ENCODE data around the gene SORCS1.

Gene SORCS1

DNA sequence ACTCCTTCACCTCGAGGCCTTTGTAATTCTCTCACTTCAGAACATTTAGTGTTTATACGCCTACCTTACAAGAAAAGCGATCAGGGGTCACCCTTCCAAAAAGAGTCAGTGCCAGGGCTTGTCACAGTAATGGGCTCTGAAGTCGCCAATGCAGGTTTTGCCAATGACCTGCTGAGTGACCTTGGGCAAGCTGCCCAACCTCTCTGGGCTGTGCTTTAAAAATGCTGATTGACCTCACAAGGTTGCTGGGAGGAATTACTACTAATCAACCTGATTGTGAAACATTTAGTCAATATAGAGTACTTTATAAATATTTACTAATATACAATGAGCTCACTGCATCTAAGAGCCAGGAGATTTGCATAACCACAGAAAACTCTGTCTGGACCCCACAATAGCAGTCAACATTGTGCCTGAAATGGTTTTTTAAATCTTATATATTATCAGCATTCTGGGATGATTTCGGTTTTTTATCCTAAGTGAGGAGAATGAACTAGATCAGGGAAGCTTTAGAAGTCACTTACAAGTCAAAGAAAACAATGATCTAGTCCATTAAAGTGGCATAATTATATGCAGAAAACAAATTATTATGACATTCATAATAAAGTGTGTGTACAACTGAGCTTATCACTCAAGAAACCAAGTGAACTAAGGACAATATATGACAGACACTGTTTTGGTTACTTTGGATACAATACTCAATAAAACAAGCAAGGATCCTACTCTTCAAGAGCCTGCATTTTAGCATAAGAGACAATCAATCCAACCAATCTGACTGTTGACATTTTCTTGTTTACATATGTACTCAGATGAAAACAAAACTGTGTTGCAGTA lies 290.5 kb downstream of the SORCS1 start:
- DNase-seq, result no peak

DNA sequence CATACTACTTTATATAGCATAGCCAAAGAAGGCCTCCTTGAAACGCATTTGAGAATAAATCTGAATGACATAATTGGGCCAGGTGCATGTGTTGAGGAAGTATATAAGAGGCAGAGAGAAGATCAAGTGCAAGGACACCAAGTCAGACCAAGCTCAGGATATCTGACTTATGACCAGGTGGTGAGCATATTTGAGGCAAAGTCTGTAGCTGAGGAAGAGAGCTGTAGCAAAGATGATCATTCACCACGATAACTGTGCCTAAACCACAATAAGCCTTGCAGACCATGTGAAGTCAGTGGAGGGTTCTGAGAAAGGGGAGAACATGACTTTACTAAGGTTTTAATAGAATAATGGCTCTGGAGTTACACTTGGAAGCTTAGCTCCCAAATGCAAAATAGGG lies 292.3 kb downstream of the SORCS1 start:
- DNase-seq, result no peak

DNA sequence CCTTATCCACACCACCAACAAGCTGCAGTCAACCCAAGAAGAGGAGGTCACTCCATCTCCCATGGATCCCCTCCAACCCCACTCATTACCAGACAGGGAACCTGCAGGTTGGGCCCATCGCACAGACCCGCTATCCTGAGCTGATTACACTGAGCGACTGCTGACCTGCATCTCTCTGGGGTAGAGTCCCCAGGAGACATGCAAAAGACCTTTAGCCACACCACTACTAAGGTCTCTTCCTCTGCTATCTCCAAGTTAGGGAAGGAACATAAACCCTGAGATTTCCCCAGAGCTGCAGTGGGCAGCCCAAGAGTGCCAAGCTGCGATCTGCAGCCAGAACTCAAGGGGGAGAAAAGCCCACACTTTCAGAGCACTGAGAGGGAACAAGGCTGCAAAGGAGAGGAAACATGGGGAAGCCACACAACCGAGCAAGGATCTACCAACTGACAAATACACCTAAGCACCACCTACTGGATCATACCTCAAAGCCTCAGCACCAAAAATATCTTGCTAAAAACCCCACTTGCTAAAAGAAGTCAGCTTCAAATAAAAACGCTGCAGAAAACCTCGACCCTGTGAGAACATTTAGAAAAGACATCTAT lies 298.2 kb downstream of the SORCS1 start:
- DNase-seq, result no peak

DNA sequence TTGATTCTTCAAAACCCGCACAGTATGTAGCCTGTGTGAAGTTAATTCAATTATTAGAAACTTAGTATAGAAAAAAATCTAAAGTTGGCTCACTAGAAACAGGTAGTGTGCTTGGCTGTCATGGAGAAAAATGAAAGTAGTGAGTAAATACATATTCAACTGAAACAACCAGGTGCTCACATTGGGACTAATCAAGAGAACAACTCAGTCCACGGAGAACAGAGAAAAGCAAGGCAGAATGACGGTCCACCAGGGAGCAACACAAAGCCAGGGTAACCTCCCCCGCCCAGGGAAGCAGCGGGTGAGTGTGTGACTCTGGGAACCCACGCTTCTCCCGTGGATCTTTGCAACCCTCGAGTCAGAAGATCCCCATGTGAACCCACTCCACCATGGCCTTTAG lies 300.5 kb downstream of the SORCS1 start:
- DNase-seq, result no peak

DNA sequence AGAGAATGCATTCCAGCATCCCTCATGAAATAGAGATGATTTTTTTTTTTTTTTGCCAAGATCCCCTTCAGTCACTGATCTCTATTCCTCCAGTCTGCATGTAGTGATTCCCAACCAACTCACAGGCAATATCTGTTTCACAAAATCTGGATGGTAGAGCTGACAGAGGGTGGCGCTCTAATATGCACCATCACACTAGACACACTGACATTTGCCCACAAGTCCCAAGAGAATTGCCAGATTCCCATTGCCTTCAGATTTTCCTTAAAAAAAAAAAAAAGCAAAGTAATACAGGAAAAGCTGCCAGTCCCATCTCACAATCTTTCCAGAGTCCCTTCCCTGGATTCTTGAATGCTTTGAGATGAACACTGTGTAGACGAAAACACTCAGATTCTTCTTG lies 301.0 kb downstream of the SORCS1 start:
- DNase-seq, result no peak

DNA sequence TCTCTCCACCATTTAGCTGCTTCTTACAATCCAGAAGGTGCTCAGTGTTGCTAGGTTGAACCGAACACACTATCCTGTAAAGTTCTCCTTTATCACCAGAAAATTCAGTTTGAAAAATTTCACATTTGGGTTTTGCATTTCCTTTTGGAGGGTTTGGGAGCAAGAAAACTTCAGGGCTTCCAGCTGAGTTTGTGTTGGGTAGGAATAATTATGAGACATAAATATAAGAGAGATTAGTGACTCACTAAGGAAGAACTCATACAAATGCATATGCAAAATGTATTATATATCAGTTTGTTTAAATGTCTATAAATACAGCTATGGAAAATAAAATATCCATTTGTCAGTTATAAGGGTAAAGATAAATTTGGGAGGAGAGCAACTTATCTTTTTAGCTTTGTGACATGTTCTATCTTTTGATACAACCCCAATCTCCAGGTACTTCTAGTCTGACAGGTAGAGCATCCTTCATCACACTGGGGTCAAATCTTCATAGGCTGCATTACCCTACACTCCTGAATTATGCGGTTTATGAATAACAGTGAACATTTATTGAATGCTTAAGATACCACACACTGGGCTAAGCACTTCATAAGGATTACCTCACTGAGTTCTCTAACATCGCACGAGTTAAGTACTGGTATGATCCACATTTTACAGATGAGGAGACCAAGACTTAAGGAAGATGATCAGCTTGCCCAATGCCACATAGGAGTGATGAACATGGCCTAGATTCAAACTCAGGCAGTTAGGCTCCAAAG lies 304.4 kb downstream of the SORCS1 start:
- no peak for DNase-seq

DNA sequence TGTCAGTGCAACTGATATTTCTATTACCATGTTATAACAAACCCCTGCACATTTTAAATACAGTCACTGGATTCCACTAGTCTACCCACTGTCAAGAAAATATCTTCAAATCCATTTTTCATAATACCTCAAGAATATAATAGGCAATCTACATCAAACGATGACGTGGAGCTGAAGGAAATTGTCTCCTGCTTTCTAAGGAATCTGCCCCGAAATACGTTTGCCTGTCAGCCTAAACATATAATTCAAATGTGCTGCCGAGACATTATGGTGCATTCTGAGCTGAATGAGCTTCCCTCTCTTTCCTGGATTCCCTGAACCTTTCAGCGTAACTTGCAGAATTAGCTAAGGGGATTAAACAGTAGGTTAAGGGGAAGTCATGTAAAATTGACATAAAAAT lies 306.8 kb downstream of the SORCS1 start:
- no peak for DNase-seq

DNA sequence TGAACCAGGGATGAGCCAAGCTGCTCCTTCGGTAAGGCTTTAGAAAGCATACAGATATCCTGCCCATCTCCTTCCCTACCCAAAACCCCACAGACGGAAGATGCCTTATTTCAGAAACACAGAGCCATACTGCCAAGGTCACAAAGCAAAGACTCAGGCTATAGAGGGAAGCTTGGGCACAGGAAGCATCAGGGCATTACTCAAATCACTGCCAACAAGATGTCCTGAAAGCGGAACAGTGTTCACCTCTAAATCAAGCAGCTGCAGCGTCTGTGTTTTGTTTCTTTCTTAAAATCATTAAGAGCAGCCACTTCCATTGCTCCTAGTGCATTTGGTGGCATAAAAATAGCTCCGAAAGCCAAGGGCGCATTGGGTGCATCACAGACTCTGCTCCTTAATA lies 307.3 kb downstream of the SORCS1 start:
- DNase-seq, result no peak

DNA sequence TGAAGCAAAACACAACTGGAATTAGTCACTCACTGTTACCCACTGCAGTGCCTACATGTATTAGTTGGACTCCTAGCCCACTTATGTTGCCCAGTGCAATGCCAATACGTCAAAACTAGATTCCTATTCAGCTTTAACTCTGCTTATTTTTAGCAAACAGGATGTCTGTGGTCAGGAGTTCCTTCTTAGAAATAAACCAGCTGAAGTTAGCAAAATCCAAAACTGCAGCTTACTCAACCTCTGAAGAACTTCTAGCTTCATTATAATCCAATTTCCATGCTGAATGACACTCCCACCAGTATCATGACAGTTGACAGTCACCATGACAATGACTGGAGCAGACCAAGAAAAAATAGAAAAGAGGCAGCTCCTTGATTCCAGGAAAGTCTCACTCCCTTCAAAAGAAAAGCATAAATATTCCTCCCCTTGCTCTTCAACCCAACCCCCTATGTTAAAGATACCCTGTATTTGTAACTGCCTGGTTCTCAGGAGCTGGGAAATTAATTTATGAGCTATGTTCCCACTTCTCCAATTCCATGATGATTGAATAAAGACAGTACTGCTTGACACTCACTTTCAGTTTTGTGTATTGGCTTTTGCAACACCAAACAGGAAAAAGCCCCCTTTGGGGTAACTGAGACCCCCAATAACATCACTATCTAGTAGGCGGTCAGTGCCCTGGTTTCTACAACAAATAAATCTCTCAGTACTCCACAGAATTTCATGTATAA lies 327.4 kb downstream of the SORCS1 start:
- DNase-seq, result no peak

DNA sequence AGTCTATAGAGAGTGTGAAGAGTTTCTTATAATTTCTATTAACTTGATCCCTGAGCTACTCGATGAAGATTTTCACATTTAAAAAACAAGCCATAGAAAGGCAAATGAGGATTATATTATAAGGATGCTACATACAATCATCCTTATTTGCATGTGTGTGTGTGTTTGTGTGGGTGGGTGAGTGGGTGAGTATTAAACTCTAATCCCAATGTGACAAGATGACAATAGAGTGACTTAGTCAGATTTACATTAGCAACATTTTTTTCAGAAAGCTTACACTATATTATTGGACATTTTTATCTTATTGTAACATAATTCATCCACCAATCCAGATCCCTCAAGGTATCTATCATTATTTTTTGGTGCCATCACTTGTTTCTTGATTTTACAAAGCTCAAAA lies 331.7 kb downstream of the SORCS1 start:
- no peak for DNase-seq

DNA sequence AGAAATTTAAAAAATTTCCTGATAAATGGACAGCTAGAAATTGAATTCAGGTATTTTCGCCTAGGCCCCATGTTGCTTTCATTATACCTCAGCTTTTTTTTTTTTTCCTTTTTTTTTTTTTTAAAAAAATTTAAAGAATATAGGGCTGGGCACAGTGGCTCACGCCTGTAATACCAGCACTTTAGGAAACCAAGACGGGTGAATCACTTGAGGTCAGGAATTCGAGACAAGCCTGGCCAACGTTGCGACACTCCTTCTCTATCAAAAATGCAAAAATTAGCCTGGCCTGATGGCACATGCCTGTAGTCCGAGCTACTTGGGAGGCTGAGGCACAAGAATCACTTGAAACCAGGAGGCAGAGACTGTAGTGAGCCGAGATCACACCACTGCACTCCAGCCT lies 334.0 kb downstream of the SORCS1 start:
- no peak for DNase-seq

DNA sequence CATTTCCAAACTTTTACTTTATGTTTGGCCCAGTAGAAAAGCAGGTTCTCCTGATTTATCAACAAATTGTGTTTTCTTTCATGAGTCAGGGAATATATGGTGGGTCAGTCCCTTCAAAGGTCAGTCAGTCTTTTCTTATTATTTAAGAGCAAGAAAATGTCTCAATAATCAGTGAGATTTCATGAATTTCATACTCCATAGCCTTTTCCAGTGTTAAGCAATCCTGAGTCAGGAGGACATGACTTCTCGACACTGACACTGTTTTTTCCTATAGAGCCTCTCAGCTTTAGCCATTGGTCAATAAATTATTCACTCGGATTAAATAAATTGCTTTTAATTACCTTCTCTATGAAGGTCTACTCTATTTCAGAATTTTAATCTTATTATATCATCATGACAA lies 334.5 kb downstream of the SORCS1 start:
- DNase-seq, result no peak

DNA sequence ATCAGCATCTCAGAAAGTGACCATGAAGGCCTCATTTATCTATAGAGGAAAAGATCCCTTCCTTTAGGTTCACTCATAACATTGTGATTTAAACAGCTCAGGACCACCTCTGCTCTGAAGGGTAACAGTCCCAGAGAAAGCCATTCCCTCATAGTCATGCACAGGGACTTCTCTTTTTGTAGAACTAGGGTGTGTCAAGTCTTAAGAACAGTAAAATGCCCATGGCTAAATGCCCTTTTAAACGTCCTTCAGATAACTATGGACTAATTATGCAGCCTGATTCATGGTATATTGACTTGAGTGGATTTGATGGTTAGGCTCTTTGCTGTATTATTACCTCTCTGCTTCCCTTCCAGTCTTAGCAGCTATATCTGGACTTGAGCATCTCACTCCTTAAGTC lies 337.8 kb downstream of the SORCS1 start:
- no peak for DNase-seq

DNA sequence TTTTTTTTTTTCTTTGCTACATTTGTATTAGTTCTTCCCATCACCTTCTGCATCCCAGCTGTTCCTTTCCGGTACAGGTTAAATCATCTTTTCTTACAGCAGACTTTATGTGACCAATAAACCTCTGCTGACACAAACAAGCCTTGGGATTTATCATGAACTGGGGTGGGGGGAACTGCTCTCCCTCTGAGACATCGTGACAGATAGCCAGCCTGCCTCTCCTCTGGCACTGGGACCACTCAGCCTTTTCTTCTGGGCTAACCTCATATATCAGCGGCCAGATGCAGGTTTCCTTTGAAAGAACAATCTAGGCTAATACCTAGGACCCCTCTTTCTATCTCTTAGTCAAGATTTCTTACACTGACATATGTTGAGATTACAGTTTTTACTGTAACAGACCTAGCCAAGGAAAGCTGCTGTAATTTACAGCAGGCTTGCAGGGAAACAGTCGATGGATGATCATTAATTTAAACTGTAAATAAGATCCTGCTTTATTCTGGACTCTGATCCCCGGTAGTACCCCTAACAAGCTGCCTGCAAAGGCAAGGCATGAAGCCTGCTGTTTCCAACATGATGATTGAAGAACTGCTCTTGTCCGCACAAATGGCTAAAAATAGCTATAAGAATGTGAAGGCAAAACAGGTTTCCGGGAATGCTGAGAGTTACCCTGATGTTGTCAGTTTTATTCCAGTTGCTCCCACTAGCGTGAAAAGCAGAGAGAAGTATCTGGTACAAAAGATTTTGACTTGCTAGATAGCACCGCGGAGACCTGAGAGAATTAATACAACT lies 338.7 kb downstream of the SORCS1 start:
- no peak for DNase-seq

DNA sequence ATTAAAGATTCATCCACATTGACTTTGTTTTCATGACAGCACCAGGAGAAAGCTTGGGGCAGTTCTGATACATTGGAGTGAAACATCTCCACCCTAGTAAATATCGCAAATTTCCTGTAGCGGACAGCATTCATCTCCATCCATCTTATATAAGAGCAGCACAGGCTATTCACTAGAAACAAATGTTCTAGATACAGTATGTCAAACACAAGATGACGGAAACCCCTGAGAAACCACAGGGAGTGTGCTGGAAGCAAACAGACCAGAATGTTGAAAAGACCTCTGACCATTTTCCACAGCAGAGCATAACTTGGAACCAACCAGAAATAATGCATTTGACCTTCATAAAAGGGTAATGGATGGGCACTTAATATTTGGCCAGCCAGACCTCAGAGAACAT lies 343.9 kb downstream of the SORCS1 start:
- no peak for DNase-seq

DNA sequence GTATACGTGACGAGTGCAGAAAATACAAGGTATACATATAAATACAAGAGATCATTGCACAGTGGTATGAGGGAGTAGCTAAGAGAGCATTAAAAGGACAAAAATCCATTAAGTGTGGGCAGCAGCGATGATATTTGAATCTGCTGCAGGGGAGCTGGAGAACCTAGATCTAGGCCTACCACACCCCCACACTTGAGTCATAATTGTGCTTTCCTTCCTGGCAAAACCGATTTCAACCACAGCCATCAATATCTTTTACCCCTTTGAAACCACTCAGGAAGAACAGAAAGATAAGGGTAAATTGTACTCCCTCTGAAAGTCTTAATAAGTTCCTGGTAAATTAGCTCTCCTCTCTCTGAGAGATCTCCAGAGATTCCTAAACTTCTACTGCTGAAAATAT lies 345.0 kb downstream of the SORCS1 start:
- no peak for DNase-seq

DNA sequence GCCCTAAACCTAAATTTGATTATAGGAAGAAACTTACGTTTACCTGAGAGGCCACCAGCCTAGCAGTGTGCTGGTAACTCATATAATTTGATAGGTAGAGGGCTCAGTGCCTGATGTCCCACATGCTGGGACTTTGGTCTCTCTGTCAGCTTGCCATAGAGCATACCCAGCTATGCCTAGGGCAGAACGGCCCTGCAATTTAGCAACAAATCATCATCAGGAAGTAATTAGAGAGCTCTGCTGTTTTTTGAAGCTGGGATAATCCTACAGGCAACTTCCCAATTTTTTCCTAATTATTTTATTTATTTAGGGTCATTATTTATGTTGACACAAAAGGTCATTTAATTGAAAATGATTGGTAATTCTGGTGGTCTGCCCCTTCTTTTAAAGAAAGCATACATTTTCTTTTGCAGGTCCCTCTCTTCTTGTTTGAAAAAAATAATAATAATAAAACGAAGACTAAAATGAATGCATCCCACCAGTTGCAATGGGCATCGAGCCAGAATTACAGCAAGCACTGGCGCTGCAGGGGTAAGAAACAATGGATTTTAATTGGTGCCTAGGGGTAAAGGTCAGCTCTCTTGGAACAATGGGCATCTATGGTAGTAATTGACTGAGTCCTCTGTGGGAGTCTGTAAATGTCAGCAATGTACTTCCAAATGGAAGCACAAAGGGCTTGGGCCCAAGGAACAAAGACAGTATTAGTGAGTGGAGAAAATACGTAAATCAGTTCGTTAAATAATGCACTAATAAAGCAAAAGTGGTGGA lies 348.0 kb downstream of the SORCS1 start:
- DNase-seq, result no peak

DNA sequence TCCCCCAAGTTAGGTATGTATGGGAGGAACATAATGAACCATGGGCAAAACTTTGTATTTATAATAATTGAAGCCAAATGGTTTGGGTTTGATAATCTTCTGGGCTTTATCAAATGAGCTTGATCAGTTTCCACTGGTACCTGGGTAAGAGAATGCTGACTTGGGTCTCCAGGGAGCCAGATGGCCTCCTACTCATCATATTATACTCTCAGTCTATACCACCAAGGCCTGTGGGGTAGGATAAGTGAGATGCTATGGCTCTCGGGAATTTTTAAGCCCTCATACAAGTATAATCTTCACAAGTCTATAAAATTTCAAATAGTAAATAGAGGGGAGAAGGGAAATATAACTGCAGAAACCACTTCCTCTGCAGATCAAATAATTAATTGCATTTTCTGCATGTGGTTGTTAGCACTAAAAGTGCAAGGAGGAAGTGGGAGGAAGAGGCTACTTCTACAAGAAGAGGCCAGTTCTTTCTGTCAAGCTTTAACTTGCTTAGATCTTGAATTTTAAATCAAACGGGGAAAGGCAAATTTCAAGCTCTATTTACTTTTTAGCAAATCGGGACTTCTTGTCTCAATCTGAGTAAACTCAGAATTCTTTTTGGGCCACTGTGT lies 349.0 kb downstream of the SORCS1 start:
- DNase-seq, result no peak

DNA sequence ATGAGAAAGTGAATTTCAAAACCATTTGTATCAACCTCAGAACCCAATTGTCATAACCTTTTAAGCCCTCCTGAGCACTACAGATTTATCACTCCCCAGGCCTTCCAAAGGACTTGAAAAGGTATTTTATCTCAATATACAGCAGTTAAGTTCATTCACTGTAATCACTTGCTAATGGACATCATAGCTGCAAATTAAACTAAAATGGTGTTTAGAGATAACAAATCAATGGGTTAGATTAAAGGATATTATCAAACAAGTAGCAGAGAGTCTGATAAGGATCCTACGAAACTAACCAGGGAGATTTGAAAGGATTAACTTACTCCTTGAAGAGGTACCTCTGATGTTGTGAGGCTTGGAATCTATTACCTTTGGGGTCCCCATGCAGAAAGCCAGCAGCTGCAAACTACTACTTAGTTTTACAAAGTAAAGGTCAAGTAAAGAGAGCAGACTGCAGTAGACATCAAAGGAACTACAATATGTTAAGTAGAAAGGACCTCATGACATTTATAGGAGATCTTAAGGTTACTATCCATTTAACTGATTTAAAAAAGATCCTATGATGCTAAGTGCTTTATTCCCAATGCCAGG lies 359.4 kb downstream of the SORCS1 start:
- no peak for DNase-seq

DNA sequence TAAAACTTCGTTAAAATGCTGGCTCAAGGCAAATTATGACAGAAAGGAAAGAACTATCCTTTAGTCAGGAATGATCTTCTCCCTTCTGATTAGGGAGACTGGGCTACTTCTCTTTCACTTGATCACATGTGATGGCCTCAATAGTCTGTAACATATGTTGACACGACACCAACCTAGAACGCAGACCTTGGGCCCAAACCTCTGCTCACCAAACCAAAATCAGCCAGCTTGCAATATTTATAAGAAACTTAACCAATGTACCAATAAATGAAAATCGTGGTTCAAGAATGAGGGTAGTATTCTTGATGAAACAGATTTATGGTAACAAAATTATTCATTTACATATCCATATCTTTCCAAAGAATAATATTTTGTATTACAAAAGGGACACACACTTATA lies 361.6 kb downstream of the SORCS1 start:
- no peak for DNase-seq

DNA sequence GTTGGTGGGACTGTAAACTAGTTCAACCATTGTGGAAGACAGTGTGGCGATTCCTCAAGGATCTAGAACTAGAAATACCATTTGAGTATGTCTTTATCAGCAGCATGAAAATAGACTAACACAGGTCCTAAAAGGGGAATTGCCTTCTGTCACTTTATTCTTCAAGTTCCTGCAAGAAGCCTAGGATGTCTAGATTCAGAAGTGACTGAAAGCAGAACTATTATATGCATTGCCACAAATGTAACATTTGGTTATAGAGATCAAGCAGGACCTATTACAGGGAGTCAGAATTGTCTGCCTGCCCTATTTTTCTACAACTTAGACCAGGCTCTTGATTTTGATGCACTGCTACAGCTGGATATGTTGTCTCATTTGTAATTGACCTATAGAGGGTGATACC lies 364.7 kb downstream of the SORCS1 start:
- DNase-seq, result no peak
